Hypothalamus (tissue), 51 donors: ENCODE measurements around the gene UQCC2.

Experiments used
- DNase-seq, 51 donors: peaks; one replicate each; lab custom pipeline; 2025; lab: John Stamatoyannopoulos, UW

Gene UQCC2

DNA sequence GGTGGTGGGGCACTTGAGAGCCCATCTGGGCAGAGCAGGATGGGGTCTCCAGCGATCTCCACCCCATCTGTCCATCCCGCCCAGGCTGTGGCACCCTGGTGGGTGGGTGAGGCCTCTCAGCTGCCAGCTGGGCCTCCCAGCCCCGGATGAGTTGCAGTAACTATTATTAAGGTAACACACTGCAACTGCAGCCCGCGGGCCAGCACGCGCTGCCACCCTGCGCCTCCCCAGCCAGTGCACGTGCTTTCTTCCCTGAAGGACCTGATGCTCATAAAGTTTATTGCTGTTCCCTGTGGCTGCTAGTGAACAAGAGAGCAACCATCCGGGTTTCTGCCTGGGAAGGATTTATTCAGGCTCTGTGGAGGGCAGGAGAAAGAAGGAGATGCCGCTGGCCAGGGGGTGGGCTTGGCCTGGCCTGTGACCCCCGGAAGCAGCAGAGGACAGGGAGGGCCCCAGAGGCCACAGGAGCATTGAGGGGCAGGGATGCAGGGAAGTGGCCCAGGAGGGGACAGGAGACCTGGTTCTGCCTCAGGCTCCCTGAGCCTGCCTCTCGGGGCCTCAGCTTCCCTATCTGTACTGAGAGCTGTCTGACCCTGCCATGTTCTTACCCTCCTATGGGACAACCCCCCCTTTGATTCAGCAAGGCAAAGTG lies 33.5 kb upstream of the UQCC2 start:
- DNase-seq = peak in 1 of 51 donors; percentile 52

DNA sequence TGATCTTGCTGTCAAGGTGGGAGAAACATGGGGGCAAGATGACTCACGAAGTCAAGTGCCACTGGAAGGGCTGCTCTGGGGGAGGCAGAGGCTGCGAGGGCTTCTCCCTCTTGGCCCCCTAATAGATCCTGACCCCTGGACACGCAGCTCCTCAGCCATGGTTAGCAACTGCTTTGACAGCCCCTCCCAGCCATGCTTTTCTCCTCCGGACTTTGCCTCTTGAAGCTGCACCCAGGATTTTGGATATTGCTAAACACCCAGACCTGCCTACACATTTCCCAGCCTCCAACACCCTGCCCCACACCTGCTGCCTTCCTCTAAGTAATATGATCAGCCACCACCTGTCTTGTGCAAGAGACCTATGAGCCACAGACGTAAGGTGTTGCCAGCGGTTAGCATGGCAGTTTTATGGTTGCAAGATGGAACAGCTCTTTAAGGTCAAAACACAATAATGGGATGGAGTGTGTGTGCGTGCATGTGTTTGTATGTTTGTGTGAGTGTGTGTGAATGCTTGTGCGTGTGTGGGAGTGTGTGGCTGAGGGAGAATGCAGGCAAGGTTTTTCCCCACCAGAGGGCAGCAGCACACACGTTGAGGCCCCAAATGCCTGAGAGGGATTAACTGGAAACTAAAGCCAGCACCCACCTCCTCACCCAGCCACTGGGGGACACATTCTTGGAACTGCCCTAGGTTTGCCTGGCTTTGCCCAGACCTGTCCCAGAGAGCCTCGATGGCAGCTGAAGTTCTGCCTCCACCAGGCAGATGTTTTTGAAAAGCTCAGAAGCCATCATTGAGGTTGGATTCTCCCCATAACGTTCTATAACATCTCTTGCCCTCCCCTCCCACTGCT lies 32.7 kb upstream of the UQCC2 start:
- peak in 50 of 51 donors; percentile 7 to 84 (median 47) for DNase-seq

- DNase-seq = no peak
Measured at GRCh38 chr6:33742837-33743236, 31.3 kb upstream of the UQCC2 start.

DNA sequence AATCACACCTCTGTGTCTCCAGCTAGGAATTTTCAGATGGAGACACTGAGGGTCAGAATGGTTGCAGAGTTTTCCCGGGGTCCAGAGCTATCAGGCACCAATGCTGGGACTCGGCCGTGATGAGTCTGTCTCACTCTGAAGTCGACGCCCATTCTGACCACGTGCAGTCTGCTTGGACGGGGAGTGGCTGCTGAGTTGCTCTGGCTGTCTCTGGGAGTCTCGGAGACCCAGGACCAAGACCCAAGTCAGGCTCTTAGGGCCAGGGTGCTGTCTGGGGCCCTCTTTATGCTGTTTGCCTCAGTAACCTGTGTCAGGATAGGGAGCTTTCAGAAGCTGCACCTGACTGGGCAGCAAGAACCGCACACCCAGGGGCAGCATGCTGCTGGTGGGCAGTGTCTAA lies 30.6 kb upstream of the UQCC2 start:
- DNase-seq = no peak

- DNase-seq = no peak
Measured at GRCh38 chr6:33740794-33741193, 29.3 kb upstream of the UQCC2 start.

- no peak for DNase-seq
Measured at GRCh38 chr6:33740204-33740608, 28.7 kb upstream of the UQCC2 start.

DNA sequence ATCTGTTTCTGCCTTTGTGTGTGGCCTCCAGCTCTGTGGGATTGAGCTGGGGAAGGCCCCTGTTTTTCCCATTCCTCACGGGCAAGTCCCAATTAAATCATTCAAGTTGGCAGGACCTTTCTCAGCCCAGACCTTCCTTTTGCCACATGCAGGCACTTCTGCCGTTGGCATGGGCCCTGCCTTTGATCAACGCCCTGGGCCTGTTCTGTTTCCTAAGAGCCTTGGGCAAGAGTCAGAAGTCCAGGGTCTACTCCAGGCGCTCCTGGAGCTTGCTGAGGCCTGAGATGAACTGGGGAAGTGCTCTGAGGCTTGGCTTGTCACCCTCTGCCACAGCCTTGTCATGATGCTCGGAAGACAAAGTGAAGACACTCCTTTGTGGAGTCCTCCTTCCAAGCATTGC lies 28.1 kb upstream of the UQCC2 start:
- DNase-seq = no peak

DNA sequence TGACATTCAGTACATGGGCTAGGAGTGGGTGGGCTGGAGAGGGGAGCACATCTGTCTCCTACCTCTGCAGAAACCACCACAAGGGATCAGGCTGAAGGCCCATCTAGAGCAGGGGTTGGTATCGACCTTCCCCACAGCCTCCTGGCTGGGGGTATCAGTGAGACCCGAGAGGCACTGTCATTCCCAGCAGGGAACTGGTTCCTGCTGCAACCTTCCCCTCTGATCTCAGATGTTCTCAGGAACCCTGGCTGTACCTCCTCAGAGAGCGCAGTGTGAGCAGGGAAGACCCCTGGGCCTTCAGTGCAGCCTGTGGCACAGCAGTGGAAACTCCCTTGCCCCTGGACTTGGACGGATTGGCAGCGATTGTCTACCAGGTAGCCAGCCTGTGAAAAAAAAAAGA lies 27.4 kb upstream of the UQCC2 start:
- no peak for DNase-seq

- no peak for DNase-seq
Measured at GRCh38 chr6:33738153-33738552, 26.7 kb upstream of the UQCC2 start.

DNA sequence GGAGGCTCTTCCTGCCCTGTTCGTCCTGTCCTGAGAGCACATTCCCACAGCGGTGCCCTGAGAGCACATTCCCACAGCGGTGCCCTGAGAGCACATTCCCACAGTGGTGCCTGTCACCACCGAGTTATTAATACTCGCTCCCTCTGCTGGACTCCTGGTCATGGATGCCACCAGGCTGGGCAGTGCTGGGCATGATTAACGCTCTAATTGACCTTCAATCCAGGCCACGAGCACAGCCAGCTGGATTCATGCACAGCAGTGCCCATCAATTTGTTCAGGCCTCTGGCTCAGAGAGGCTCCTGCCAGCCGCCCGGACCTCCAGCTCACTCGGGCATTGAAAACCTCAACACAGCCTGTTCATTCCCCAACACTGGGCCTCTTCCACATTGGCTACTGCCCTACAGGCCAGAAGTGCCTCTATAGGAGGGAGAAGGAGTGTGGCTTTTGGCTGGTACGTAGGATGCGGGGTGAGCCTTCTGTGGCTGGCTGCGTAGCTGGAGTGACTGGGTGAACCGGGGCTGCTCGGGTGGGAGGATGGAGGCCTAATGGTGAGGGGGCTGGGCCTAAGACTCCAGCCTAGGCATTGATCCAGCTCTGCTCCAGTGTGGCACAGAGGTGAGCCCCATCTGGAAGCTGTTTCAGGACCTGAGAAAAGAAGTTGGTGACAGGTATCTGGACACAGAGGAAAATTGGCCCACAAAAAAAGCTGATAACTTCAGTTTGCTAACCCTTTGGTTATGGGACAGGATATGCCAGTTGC lies 25.9 kb upstream of the UQCC2 start:
- DNase-seq = no peak

GRCh38 chr6:33735216-33735615 lies 23.7 kb upstream of the UQCC2 start:
- no peak for DNase-seq

DNA sequence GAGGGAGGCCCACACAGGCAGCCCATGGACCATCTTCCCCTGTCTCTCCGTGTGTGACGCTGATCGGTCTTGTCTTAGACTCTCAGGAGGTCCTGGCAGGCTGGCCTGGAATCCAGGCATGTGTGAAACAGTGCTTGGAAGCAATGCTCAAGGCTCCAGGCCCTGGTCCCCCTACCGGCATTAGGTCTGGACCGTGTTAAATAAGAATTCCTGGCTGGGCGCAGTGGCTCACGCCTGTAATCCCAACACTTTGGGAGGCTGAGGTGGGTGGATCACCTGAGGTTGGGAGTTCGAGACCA lies 22.2 kb upstream of the UQCC2 start:
- no peak for DNase-seq

DNA sequence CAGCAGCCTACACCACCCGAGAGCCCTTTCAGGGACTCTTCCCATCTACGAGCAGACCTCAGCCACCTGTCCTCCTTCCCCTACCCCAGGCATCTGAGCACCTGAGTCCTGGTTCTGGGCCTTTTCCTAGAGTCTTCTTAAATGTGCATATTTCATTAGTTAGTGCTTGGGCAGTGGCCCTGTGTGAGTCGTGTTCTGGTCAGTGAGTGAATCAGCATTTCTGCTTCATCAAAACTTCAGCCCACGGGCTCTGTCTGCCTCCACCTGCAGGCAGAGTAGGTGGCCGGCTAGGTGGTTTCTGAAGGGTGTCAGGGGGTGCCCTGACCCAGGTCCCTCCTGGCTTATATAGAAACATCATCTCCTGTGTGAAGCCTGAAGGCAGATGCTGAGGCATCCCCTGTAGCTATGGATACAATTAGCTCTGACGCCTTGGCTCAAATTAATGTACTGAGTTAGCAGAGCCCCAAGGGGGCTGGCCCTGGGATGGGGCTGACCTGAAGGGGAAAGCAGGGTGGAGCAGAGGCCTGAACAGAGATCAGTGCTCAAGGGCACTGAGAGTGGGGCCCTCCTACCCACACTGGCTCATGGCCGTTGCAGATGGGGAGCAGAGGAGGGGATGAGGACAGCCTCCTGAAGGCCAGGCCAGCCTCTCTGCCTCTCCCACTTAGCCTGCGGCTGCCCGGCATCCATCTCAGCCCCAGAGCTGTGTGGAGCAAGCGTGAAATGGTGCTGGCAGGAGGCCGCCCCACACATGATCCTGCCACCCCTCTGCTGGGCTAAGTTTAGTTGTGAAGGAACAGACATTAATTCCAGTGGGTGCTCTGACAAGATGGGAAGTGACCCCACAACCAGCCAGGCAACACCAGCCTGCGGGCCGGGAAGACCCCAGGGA lies 21.6 kb upstream of the UQCC2 start:
- no peak for DNase-seq

GRCh38 chr6:33732385-33732784 lies 20.9 kb upstream of the UQCC2 start:
- no peak for DNase-seq

GRCh38 chr6:33731751-33732282 lies 20.3 kb upstream of the UQCC2 start:
- no peak for DNase-seq

DNA sequence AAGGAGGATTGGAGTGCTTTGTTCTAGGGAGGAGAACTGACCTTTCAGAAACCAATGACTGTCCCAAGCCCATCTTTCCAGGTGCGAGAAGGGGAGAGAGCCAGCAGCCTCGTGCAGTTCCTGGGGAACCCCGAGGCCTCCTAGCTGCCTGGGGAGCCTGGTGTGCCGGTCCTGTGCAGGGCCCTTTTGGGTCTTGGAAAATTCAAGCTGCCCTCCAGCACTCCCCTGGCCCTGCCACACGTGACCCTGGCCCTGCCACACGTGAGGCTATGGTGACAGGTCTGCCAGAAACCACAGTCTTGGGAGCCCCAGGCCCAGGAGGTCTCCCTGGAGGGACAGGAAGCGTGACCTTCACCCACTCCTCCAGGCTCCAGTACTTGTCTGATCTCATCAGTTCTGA lies 19.5 kb upstream of the UQCC2 start:
- no peak for DNase-seq

DNA sequence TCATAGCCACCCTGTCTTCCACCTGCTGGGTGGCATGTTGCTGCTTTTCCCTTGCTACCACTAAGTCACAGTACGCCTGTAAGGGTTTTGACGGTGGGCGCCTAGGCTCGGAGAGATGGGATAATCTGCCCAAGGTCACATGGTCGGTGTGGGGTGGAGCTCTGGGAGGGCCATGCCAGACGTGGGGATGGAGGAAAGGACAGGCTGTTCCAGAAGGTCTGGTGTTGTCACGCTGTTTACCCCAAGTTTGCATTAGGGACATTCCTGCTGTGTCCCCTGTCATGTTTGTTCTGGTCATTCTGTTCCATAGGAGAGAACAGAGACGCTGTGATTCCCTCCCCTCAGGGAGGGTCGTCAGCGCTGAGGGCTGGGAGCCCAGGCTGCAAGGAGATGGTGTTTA lies 19.1 kb upstream of the UQCC2 start:
- DNase-seq = no peak

DNA sequence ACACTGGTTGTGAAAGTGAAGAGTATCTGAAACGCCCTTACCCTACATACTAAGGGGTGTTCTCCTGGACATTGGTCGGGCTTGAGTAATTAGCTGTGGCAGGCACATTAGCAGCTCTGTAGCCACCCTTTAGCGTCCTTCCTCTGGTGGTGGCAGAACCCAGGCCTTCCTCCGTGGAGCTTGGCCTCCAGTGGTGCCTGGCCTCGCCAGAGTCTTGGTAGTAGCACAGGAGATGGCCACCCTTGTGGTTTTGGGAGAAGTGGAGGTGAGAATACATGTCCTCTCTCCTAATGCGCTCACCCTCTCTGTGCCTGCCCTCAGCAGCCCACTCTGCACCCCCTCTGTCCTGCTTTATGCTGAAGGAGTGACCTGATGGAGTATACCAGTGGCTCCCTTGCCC lies 17.6 kb upstream of the UQCC2 start:
- DNase-seq = no peak

GRCh38 chr6:33728438-33728837 lies 16.9 kb upstream of the UQCC2 start:
- DNase-seq = no peak

DNA sequence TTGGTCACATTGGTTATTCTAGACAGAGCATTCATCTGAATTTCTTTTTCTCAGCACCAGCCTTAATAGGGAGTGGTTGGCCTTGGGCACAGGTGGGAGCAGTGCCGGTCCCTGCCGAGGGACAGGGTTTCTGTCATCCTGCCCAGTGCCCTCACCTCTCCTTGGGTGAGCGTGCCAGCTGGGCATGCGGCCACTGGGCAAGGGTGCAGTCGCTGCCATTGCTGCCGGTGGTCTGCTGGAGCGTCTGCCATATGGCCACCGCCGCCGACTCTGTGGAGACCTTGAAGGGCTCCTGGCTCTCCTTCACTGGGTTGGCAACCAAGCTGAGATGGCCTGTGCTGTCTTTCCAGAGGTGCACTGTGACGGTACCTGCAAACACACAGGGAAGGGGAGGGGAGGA lies 16.4 kb upstream of the UQCC2 start:
- peak in 3 of 51 donors; percentile 20 to 29 (median 21) for DNase-seq

GRCh38 chr6:33727126-33727525 lies 15.6 kb upstream of the UQCC2 start:
- no peak for DNase-seq
